SK-N-MC (cell line): ENCODE results near the gene TMEM132D.

Source experiments
- EZH2 ChIP-seq: fragments of 200-600 bp; sonication (generic); IDR thresholded peaks from one replicate; pipeline ENCODE4 v1.6.1; 2017; ENCODE audit warnings: antibody characterized with exemption
- FOXP2 ChIP-seq: optimal IDR thresholded peaks from 2 replicates; pipeline ENCODE3; 2011; ENCODE audit warnings: mild to moderate bottlenecking, moderate library complexity; ENCODE audit not compliant: insufficient read depth; ENCODE audit errors: extremely low read length, control extremely low read depth
- POLR2AphosphoS5 ChIP-seq: IDR thresholded peaks from 2 replicates; pipeline ENCODE4 v1.6.1; 2012; ENCODE audit warnings: mild to moderate bottlenecking, low read depth, low read length, borderline replicate concordance

GRCh38 chr12:129589503-129589902, 314.3 kb downstream of the TMEM132D start:
- TF ChIP-seq POLR2AphosphoS5 (no peak), EZH2 (no peak), FOXP2 (no peak)
